Thymus (tissue), 11 donors: ENCODE results near the gene SRBD1. TPM values are rescaled to one million over a fixed set of nuclear protein-coding genes. Genes with fewer than 3 reads are reported as not detected.
A peak's percentile ranks its signal among the peaks of the same experiment; 100 is the strongest.

Source experiments
- DNase-seq, 9 donors: peaks; one replicate each; pipeline ENCODE4 v3.0.0-alpha.2; 2013; ENCODE audit warnings: low spot score in 9 of 9, low read depth in 6 of 9, missing footprints in 1 of 9
- H3K27ac ChIP-seq, 2 donors: one replicate each; pipeline ENCODE4 v1.5.1; 2013; ENCODE audit warnings: control low read depth in 1 of 2, low read depth in 1 of 2, low read length in 1 of 2, mild to moderate bottlenecking in 1 of 2, moderate library complexity in 1 of 2
- H3K27me3 ChIP-seq, 2 donors: one replicate each; pipeline ENCODE4 v1.5.1; 2013; ENCODE audit warnings: low read length in 1 of 2; ENCODE audit not compliant: control insufficient read depth in 2 of 2, insufficient read depth in 1 of 2
- H3K36me3 ChIP-seq, 2 donors: one replicate each; pipeline ENCODE4 v1.5.1; 2013; ENCODE audit warnings: low read length in 1 of 2, mild to moderate bottlenecking in 1 of 2, moderate library complexity in 1 of 2; ENCODE audit not compliant: control insufficient read depth in 2 of 2, insufficient read depth in 2 of 2
- H3K4me1 ChIP-seq, 2 donors: one replicate each; pipeline ENCODE4 v1.5.1; 2013; ENCODE audit warnings: low read length in 2 of 2; ENCODE audit not compliant: control insufficient read depth in 2 of 2, insufficient read depth in 2 of 2
- H3K4me3 ChIP-seq, 2 donors: one replicate each; pipeline ENCODE4 v1.5.1; 2013; ENCODE audit warnings: low read length in 2 of 2, control low read depth in 1 of 2, mild to moderate bottlenecking in 1 of 2
- H3K9me3 ChIP-seq, 2 donors: one replicate each; pipeline ENCODE4 v1.5.1; 2013; ENCODE audit warnings: low read length in 1 of 2, mild to moderate bottlenecking in 1 of 2; ENCODE audit not compliant: control insufficient read depth in 2 of 2, insufficient read depth in 1 of 2
- WGBS: extraction: QIAGEN DNeasy Blood & Tissue Kit; methylation state at CpG from one replicate; pipeline ENCODE4 v1.1.7; 2013; 5-methylcytosine and 5-hydroxymethylcytosine counted together
- polyA plus RNA-seq: library from polyadenylated mRNA; stranded (reverse); fragments of 200-250 nt; gene quantifications from one replicate; pipeline ENCODE4 v1.2.3, GENCODE V29; 2013
- total RNA-seq: library from RNA; stranded (reverse); fragments of 120-200 nt; gene quantifications from one replicate; pipeline ENCODE4 v1.2.4, GENCODE V29; 2013
- donor health status: healthy.

The SRBD1 gene
- total and polyA plus RNA-seq, 2 donors = 11.0 to 22.4 TPM

- WGBS = under 1% methylated on average over 66 of the region's 66 CpGs
- peak in 7 of 9 donors; percentile 44 to 69 (median 53) for DNase-seq
- Histone ChIP-seq H3K27ac (peak overlapping the region; percentile 67 to 89), H3K4me1 (peaks cover 13 to 25% of the 10 kb centered on the region in 2 donors), H3K9me3 (no peaks in the 10 kb centered on the region), H3K36me3 (no peaks in the 10 kb centered on the region), H3K27me3 (peaks cover 7 to 41% of the 10 kb centered on the region in 2 donors), H3K4me3 (peak overlapping the region; percentile 70 to 80)
Measured at GRCh38 chr2:45649858-45650811, 39.1 kb upstream of the SRBD1 start.

DNA sequence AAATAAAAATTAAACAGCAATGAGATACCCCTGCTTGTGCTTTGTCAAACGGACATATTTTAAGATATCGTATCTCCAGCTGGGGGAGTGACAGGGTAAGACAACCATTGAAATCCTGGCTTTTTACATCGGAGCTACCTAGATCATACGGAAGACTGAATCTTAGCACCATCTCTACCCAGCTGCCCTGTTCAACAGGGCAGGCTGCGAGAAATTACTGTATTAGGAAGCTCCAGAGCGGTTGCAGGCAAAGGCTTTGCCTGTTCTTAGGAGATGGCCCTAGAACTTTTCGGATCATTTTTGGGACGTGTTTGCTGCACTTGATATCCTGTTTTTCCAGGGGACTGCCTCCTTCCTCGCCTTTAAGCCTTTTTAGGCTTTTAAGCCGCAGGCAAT is 38.4 kb upstream of the SRBD1 start:
- Histone ChIP-seq H3K36me3 (no peaks in the 10 kb centered on the region), H3K4me1 (peaks cover 13 to 25% of the 10 kb centered on the region in 2 donors), H3K9me3 (no peaks in the 10 kb centered on the region), H3K27me3 (peaks cover 7 to 41% of the 10 kb centered on the region in 2 donors), H3K27ac (no peak overlapping the region), H3K4me3 (peak overlapping the region; percentile 70 to 80)
- WGBS = 7% methylated on average over 10 of the region's 10 CpGs
- peak in 1 of 9 donors; percentile 7 for DNase-seq

DNA sequence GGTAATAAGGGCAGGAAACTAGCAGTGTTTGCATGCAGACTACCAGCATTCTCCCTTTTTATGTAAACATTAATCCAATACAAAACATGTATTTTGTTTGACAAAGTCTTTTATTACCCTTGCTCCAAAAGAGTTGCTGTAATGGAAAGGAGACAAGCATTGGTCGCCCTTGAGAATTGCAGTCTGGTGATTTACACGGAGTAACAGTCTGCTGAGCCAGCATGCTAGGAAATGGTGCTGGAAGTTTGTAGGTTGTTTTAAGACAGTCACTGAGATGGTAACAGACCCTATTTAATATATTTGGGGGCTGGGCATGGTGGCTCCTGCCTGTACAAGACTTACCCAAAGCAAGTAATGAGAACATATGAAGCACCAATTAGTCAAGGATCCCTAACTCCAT is 37.6 kb upstream of the SRBD1 start:
- no peaks in the 10 kb centered on the region for H3K9me3 ChIP-seq
- H3K4me3 ChIP-seq = no peak overlapping the region
- peaks cover 7 to 41% of the 10 kb centered on the region in 2 donors for H3K27me3 ChIP-seq
- WGBS = 96% methylated on average over 2 of the region's 2 CpGs
- no peaks in the 10 kb centered on the region for H3K36me3 ChIP-seq
- no peak for DNase-seq
- no peak overlapping the region for H3K27ac ChIP-seq
- H3K4me1 ChIP-seq = peaks cover 13 to 20% of the 10 kb centered on the region in 2 donors

GRCh38 chr2:45647986-45648520 is 37.0 kb upstream of the SRBD1 start:
- H3K27me3 ChIP-seq = peaks cover 7 to 44% of the 10 kb centered on the region in 2 donors
- no peak overlapping the region for H3K27ac ChIP-seq
- H3K36me3 ChIP-seq = no peaks in the 10 kb centered on the region
- 98% methylated on average over 3 of the region's 3 CpGs for WGBS
- DNase-seq = no peak
- no peak overlapping the region for H3K4me3 ChIP-seq
- H3K9me3 ChIP-seq = no peaks in the 10 kb centered on the region
- H3K4me1 ChIP-seq = peaks cover 13 to 23% of the 10 kb centered on the region in 2 donors

- H3K4me1 ChIP-seq = peaks cover 13 to 19% of the 10 kb centered on the region in 2 donors
- no peak for DNase-seq
- no peak overlapping the region for H3K27ac ChIP-seq
- H3K4me3 ChIP-seq = no peak overlapping the region
- H3K27me3 ChIP-seq = peaks cover 9 to 45% of the 10 kb centered on the region in 2 donors
- no peaks in the 10 kb centered on the region for H3K36me3 ChIP-seq
- 85% methylated on average over 9 of the region's 9 CpGs for WGBS
- no peaks in the 10 kb centered on the region for H3K9me3 ChIP-seq
Measured at GRCh38 chr2:45647356-45647755, 36.3 kb upstream of the SRBD1 start.

- Histone ChIP-seq H3K27me3 (peaks cover 7 to 37% of the 10 kb centered on the region in 2 donors), H3K27ac (no peak overlapping the region), H3K9me3 (no peaks in the 10 kb centered on the region), H3K36me3 (no peaks in the 10 kb centered on the region), H3K4me1 (peaks cover 6 to 11% of the 10 kb centered on the region in 2 donors), H3K4me3 (no peak overlapping the region)
- 98% methylated on average over 2 of the region's 2 CpGs for WGBS
- no peak for DNase-seq
Measured at GRCh38 chr2:45646289-45646688, 35.2 kb upstream of the SRBD1 start.

- H3K27me3 ChIP-seq = peaks cover 5 to 21% of the 10 kb centered on the region in 2 donors
- no peak overlapping the region for H3K27ac ChIP-seq
- no peaks in the 10 kb centered on the region for H3K9me3 ChIP-seq
- WGBS = 16% methylated on average over 49 of the region's 49 CpGs
- no peaks in the 10 kb centered on the region for H3K36me3 ChIP-seq
- H3K4me3 ChIP-seq = peak overlapping the region; percentile 31 to 38
- peak in 8 of 9 donors; percentile 39 to 84 (median 66) for DNase-seq
- H3K4me1 ChIP-seq = peaks cover 0 to 6% of the 10 kb centered on the region in 2 donors
Measured at GRCh38 chr2:45643543-45644542, 32.8 kb upstream of the SRBD1 start.

GRCh38 chr2:45643095-45643494 is 32.0 kb upstream of the SRBD1 start:
- 44% methylated on average over 11 of the region's 11 CpGs for WGBS
- peaks cover 5 to 21% of the 10 kb centered on the region in 2 donors for H3K27me3 ChIP-seq
- H3K27ac ChIP-seq = no peak overlapping the region
- DNase-seq = no peak
- no peaks in the 10 kb centered on the region for H3K9me3 ChIP-seq
- H3K4me3 ChIP-seq = peak overlapping the region; percentile 31 to 38
- H3K4me1 ChIP-seq = peaks cover 0 to 6% of the 10 kb centered on the region in 2 donors
- no peaks in the 10 kb centered on the region for H3K36me3 ChIP-seq
